Stimulated activated CD8-positive, alpha-beta memory T cell treated with anti-CD3 and anti-CD28 coated beads, Interleukin-15, amount 100 ng/mL, for 4 hours (primary cell): ENCODE data around the gene KLC3.
"Not testable (repeated sequence)": the region's sequence is repeated elsewhere in the genome, so short reads cannot be mapped to it uniquely, and the experiment has no call there.

Experiments used
- DNase-seq, 2 donors: peaks; one replicate each; pipeline ENCODE4 v3.0.0-alpha.2; 2020; ENCODE audit warnings: low read depth in 2 of 2

Gene KLC3

GRCh38 chr19:45320997-45321775 lies 19.4 kb upstream of the KLC3 start:
- DNase-seq, result no peak

- DNase-seq, result no peak
Measured at GRCh38 chr19:45321848-45322247, 18.7 kb upstream of the KLC3 start.

DNA sequence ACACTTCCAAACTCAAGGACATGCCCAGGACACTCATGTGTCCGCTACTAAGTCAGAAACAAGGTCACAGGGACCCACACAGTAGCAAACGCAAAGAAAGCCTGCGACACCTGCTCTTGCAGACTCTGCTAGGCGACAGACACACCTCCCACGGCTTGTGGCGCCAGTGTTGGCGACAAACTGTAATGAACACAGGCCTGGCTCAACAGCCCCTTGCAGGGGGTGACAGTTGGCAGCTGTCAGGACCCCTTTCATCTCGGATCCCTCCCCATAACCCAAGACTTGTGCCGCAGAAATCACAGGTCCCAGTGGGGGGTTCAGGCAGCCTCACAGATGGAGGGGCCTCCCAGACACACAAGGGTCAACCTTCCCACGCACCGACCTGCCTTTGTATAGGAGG lies 18.2 kb upstream of the KLC3 start:
- no peak for DNase-seq

- DNase-seq, result no peak
Measured at GRCh38 chr19:45322744-45323281, 17.7 kb upstream of the KLC3 start, which contains the start of gene CKM. Gene CKM, minus strand, starts transcription at chr19:45322875. Its CDS starts 3,162 bp downstream, at chr19:45319713.

DNA sequence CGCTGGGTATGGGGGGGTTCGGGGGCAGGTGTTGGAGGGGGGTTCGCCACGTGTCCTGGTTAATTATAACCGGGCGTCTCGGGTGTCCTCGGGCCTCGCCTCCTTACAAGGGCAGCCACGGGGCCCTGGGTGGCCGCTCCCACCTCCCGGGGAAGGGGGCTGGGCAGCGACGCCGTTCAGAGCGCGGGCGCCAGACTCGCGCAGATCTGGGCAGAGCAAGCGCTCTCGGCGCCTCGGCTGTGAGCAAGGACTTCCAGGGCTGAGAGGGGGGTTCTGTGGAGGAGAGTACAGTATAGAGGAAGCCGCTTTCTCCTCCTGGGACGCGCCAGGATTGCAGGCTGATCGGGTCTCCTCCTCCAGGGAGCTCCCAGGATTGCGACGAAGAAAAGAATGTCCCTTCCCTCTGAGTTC lies 16.9 kb upstream of the KLC3 start:
- no peak for DNase-seq

GRCh38 chr19:45324349-45324907 lies 16.1 kb upstream of the KLC3 start:
- no peak for DNase-seq

DNA sequence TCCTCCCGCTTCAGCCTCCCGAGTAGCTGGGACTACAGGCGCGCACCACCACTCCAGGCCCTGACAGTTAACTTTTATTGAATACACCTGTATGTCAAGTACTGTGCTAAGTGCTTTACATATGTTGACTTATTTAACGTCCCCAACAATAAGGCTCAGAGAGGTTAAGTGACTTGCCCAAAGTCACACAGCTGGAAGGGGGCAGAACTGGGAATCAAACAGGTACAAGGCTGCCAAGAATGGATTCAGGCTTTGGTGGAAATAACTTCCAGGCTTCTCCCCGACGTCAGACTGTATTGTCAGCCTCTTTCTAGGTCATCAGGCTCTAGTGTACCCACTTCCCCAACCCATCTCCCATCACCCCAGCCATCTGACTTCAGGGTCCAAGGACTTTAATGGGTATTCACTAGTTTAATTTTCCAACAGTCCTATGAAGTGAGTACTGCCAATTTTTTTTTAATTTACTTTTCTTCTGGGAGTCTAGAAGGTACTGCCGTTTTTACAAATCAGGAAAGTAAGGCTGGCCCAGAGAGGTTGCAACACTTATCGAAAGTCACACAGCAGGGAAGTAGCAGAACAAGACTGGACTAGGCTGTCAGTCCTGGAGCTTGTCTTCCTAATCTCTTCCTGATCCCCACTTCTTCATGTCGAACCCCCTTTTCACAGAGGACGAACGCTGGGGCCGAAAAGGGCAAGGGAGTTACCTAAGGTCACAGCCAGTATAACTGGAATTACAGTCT lies 13.0 kb upstream of the KLC3 start:
- DNase-seq, result no peak

- no peak for DNase-seq
Measured at GRCh38 chr19:45331411-45331810, 9.1 kb upstream of the KLC3 start.

DNA sequence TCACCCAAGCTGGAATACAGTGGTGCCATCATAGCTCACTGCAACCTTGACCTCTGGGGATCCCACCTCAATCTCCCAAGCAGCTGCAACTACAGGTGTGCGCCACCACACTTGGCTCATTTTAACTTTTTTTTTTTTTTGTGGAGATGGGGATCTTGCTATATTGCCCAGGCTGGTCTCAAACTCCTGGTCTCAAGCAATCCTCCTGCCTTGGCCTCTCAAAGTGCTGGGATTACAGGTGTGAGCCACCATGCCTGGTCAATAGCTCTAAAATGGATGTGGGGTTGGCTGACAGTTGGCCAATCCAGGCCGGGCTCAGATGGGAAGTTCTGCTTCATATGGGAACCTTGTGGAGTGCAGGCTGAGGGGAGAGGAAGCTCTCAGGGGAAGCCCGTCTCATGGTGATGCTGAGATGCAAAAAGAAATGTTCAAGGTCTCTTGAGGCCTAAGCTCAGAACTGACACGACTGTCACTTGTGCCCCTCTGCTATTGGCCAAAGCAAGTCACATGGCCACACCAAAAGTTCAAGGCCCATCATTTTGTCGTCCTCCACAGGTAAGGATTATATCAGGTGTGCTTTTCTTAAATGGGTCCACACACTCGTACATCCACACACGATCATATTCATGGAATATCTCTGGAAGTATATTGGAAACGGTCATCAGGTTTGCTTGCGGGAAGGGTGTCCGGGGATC lies 6.8 kb upstream of the KLC3 start:
- no peak for DNase-seq

DNA sequence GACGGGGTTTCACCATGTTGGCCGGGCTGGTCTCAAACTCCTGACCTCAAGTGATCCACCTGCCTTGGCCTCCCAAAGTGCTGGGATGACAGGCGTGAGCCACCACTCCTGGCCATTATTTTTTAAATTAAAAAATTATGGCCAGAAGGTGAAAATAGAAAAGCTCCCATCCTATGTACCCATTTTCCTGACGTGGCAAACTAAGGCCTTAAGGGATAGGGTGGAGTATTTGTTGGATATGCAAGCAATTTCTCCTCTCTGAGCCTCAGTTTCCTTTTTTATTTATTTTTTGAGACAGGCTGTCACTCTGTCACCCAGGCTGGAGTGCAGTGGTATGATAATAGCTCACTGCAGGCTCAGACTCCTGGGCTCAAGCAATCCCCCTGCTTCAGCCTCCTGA lies 5.7 kb upstream of the KLC3 start:
- DNase-seq, result not testable (repeated sequence)

GRCh38 chr19:45336696-45337251 lies 3.8 kb upstream of the KLC3 start:
- DNase-seq, result no peak

- DNase-seq, result no peak
Measured at GRCh38 chr19:45339629-45340028, 921 bp upstream of the KLC3 start.

DNA sequence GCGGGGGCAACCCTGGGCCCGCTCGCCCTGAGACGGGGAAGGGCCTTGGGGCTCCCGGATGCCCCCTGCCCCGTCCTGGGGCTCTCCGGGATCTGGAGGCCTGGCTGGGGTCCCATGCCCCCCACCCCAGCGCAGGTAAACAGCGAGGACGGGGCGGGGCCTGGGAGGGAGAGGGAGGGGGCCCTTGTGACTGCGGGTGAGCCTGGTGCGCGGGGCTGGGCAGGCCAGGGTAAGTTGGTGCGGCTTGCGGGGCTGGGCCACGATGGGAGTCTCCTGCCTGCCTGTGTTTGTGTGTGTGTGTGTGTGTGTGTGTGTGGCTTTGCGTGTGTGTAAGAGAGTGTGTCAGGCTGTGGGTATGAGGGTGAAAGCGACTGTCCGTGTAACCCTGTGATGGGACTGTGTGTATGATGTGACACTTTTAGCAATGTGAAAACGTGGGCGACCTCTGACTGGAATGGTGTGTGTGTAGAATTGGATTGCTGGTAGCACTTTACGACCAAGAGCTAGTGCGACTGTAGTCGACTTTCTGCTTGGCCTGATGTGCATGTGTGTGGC lies 426 bp downstream of the KLC3 start:
- DNase-seq, result no peak

DNA sequence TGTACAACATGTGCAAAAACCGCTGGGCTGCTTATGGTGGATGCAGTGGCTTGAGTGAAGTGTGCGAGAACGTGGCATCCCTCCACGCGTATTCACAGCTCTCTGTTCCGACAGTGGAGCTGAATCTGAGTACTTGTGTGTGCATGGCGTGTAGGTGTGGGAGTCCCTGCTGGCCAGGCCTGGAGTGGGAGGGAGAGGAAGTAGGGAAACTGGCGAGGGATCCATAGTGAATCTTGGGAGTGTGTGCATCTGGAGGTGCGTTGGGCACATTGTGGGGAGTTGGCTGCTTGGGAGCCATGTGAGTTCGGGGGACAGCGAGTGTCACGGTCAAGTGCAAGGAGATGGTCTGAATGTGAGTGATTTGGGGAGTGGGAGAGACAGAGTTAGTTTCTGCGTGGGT lies 2.4 kb downstream of the KLC3 start:
- no peak for DNase-seq

- DNase-seq, result no peak
Measured at GRCh38 chr19:45344621-45345505, 4.3 kb downstream of the KLC3 start.

GRCh38 chr19:45345506-45345860 lies 4.9 kb downstream of the KLC3 start:
- no peak for DNase-seq

DNA sequence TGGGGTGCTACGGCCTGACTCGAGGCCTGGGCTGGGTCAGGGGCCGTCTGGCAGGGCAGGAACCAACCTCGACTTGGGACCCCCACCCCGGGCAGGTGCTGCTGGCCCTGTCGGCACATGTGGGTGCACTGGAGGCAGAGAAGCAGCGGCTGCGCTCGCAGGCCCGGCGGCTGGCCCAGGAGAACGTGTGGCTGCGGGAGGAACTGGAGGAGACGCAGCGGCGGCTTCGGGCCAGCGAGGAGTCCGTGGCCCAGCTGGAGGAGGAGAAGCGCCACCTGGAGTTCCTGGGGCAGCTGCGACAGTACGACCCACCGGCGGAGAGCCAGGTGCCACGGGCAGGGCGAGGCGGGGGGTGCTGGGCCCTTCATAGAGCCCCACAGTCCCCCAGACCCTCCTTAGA lies 5.9 kb downstream of the KLC3 start:
- DNase-seq, result no peak

DNA sequence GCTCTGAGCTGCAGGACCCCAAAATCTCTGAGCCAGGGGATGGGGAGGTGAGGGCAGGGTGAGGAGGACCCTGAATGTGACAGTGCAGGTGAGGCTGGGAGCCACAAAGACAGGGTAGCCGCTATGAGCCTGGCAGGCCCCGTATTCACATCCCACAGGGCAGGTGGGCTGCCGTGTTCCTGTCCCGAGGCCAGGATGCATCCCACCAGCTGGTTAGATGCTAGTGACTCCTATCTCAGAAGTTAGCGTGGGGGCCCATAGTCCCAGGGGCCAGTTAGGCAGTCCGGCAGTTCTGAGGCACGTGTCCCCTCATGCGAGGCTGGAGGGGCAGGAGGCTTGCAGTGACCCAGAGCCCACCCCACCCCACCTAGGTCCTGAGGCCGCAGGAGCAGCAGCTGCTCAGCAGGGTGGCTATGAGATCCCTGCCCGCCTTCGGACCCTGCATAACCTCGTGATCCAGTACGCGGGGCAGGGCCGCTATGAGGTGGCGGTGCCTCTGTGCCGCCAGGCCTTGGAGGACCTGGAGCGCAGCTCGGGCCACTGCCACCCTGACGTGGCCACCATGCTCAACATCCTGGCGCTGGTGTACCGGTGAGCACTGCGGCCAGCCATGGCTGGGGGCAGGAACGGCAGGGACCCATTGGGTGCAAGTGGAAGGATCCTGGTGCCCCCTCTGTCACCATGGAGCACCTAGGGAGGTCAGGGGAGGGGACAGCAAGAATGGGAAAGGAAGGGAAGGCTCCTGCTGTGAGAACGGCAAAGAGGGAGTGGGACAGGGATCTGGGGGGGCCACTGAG lies 7.2 kb downstream of the KLC3 start:
- no peak for DNase-seq

GRCh38 chr19:45348367-45349125 lies 8.0 kb downstream of the KLC3 start:
- no peak for DNase-seq
